Neural progenitor cell (in vitro differentiated cells): ENCODE measurements around the gene FOLR2.

ENCODE experiments used
- EZH2 ChIP-seq: fragments of 200-600 bp; sonication (generic); IDR thresholded peaks from 2 replicates; pipeline ENCODE4 v1.6.1; 2017; ENCODE audit warnings: antibody characterized with exemption, mild to moderate bottlenecking, moderate library complexity
- EZH2phosphoT487 ChIP-seq: fragments of 200-600 bp; sonication (generic); IDR thresholded peaks from 2 replicates; pipeline ENCODE4 v1.6.1; 2017; ENCODE audit warnings: antibody characterized with exemption
- TF ChIP-seq, protein P1 (sequence below): fragments of 200-600 bp; sonication (generic); IDR thresholded peaks from 2 replicates; pipeline ENCODE4 v1.5.1; 2017; ENCODE audit warnings: antibody characterized with exemption, mild to moderate bottlenecking

DNA sequence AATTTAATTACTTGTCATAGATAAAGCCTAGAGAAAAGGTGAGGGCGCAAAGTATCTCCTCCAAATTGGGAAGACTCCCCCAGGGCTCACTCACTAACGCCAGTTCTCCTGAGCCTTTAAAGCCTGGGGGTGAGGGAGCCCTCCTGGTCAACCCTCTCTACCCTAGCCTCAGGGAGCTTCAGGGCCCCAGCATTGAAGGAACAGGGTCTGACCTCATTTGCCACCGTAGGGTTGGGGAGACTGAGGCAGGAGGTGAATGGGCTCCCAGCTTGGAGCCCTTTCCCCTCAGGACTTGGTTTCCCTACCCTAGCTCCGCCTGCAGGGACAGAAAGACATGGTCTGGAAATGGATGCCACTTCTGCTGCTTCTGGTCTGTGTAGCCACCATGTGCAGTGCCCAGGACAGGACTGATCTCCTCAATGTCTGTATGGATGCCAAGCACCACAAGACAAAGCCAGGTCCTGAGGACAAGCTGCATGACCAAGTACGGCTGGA is 1.7 kb downstream of the FOLR2 start:
- TF ChIP-seq, protein P1, sequence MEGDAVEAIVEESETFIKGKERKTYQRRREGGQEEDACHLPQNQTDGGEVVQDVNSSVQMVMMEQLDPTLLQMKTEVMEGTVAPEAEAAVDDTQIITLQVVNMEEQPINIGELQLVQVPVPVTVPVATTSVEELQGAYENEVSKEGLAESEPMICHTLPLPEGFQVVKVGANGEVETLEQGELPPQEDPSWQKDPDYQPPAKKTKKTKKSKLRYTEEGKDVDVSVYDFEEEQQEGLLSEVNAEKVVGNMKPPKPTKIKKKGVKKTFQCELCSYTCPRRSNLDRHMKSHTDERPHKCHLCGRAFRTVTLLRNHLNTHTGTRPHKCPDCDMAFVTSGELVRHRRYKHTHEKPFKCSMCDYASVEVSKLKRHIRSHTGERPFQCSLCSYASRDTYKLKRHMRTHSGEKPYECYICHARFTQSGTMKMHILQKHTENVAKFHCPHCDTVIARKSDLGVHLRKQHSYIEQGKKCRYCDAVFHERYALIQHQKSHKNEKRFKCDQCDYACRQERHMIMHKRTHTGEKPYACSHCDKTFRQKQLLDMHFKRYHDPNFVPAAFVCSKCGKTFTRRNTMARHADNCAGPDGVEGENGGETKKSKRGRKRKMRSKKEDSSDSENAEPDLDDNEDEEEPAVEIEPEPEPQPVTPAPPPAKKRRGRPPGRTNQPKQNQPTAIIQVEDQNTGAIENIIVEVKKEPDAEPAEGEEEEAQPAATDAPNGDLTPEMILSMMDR = no peak
- no peak for TF ChIP-seq EZH2
- no peak for TF ChIP-seq EZH2phosphoT487
